DND-41 (cell line): Measurements from ENCODE around the gene DVL1.

Experiments
- ATAC-seq: fragments of 200-7000 bp; cut with Tn5 transposase; 3 replicates; pipeline ENCODE4 v1.9.1; 2021; ENCODE audit warnings: low read depth; ENCODE audit not compliant: insufficient read depth
- DNase-seq: peaks from one replicate; pipeline ENCODE4 v3.0.0-alpha.2; 2020
- H2AFZ ChIP-seq: 2 replicates; pipeline ENCODE4 v1.6.0; 2012; ENCODE audit warnings: low read depth, low read length
- H3K27ac ChIP-seq: 2 replicates; pipeline ENCODE4 v1.5.1; 2012; ENCODE audit warnings: low read length, inconsistent platforms
- H3K27me3 ChIP-seq: fragments of 200-600 bp; sonication (generic); 2 replicates; pipeline ENCODE4 v1.6.0; 2012; ENCODE audit warnings: low read length, mild to moderate bottlenecking, inconsistent platforms; ENCODE audit not compliant: insufficient read depth, poor library complexity
- H3K36me3 ChIP-seq: 2 replicates; pipeline ENCODE4 v1.5.1; 2012; ENCODE audit warnings: low read length, inconsistent platforms; ENCODE audit not compliant: insufficient read depth
- H3K4me1 ChIP-seq: 2 replicates; pipeline ENCODE4 v1.5.1; 2012; ENCODE audit warnings: mild to moderate bottlenecking, low read length; ENCODE audit not compliant: insufficient read depth
- H3K4me2 ChIP-seq: 2 replicates; pipeline ENCODE4 v1.6.0; 2012; ENCODE audit warnings: mild to moderate bottlenecking, moderate library complexity, low read length, inconsistent platforms; ENCODE audit not compliant: insufficient read depth
- H3K4me3 ChIP-seq, 2 experiments: fragments of 200-600 bp in 1 of 2; shearing (Covaris generic) in 1 of 2; 2 replicates each; pipeline ENCODE4 v1.5.1; 2012 to 2016; ENCODE audit warnings: inconsistent platforms in 2 of 2, low read length in 2 of 2, mild to moderate bottlenecking in 2 of 2, low read depth in 1 of 2, moderate library complexity in 1 of 2
- H3K79me2 ChIP-seq: 2 replicates; pipeline ENCODE4 v1.6.0; 2012; ENCODE audit warnings: low read length, inconsistent platforms; ENCODE audit not compliant: insufficient read depth
- H3K9ac ChIP-seq: 2 replicates; pipeline ENCODE4 v1.6.0; 2012; ENCODE audit warnings: low read depth, mild to moderate bottlenecking, inconsistent platforms, low read length, moderate library complexity
- H3K9me3 ChIP-seq: 2 replicates; pipeline ENCODE4 v1.5.1; 2012; ENCODE audit warnings: low read length, moderate library complexity, mild to moderate bottlenecking, inconsistent platforms; ENCODE audit not compliant: insufficient read depth, severe bottlenecking
- H4K20me1 ChIP-seq: 2 replicates; pipeline ENCODE4 v1.6.0; 2012; ENCODE audit warnings: low read length; ENCODE audit not compliant: insufficient read depth
- CTCF ChIP-seq: IDR thresholded peaks from 2 replicates; pipeline ENCODE4 v1.5.1; 2012; ENCODE audit warnings: borderline replicate concordance, low read length, moderate library complexity, mild to moderate bottlenecking; ENCODE audit not compliant: poor library complexity, severe bottlenecking; ENCODE audit errors: extremely low read depth
- EZH2 ChIP-seq: IDR thresholded peaks from 3 replicates; pipeline ENCODE4 v1.6.1; 2012; ENCODE audit warnings: borderline replicate concordance, low read depth, mild to moderate bottlenecking, moderate library complexity, low read length, inconsistent platforms; ENCODE audit not compliant: severe bottlenecking

DVL1 gene

GRCh38 chr1:1291023-1291528 is 58.1 kb downstream of the DVL1 start:
- Histone ChIP-seq H2AFZ (no peak overlapping the region), H3K36me3 (peaks cover 3% of the 10 kb centered on the region; the same call in 1 of the 2 replicates), H3K27me3 (no peaks in the 10 kb centered on the region), H3K9me3 (no peaks in the 10 kb centered on the region), H3K79me2 (no peaks in the 10 kb centered on the region), H3K27ac (no peak overlapping the region), H4K20me1 (peaks cover 4% of the 10 kb centered on the region; the same call in 1 of the 2 replicates), H3K4me1 (no peaks in the 10 kb centered on the region), H3K4me2 (no peak overlapping the region), H3K4me3 (no peak overlapping the region), H3K9ac (no peak overlapping the region)
- ATAC-seq (no peak), DNase-seq (no peak)
- no peak for TF ChIP-seq CTCF
- TF ChIP-seq EZH2, result no peak

GRCh38 chr1:1290238-1290731 is 58.9 kb downstream of the DVL1 start:
- no peaks in the 10 kb centered on the region for H3K4me1 ChIP-seq
- ATAC-seq (peak; percentile 45; the same call in 2 of the 3 replicates), DNase-seq (peak; percentile 45)
- no peak overlapping the region for H3K27ac ChIP-seq
- no peaks in the 10 kb centered on the region for H3K9me3 ChIP-seq
- H3K79me2 ChIP-seq, result no peaks in the 10 kb centered on the region
- H2AFZ ChIP-seq, result no peak overlapping the region
- peaks cover 4% of the 10 kb centered on the region; the same call in 1 of the 2 replicates for H4K20me1 ChIP-seq
- no peaks in the 10 kb centered on the region for H3K27me3 ChIP-seq
- TF ChIP-seq EZH2 (no peak), CTCF (peak; percentile 61)
- H3K4me2 ChIP-seq, result no peak overlapping the region
- H3K36me3 ChIP-seq, result peaks cover 3% of the 10 kb centered on the region; the same call in 1 of the 2 replicates
- H3K9ac ChIP-seq, result no peak overlapping the region
- H3K4me3 ChIP-seq, result no peak overlapping the region

GRCh38 chr1:1287288-1288110 is 61.7 kb downstream of the DVL1 start:
- H3K27ac ChIP-seq, result no peak overlapping the region
- ATAC-seq (no peak), DNase-seq (no peak)
- H3K4me1 ChIP-seq, result no peaks in the 10 kb centered on the region
- H3K9ac ChIP-seq, result no peak overlapping the region
- no peak overlapping the region for H3K4me3 ChIP-seq
- H4K20me1 ChIP-seq, result no peaks in the 10 kb centered on the region
- H3K79me2 ChIP-seq, result no peaks in the 10 kb centered on the region
- H3K4me2 ChIP-seq, result no peak overlapping the region
- no peaks in the 10 kb centered on the region for H3K36me3 ChIP-seq
- no peak for TF ChIP-seq EZH2
- TF ChIP-seq CTCF, result no peak
- H2AFZ ChIP-seq, result no peak overlapping the region
- H3K27me3 ChIP-seq, result no peaks in the 10 kb centered on the region
- no peaks in the 10 kb centered on the region for H3K9me3 ChIP-seq
